ENCODE measurements around the gene SLC25A41.
"Not testable (repeated sequence)": the region's sequence is repeated elsewhere in the genome, so short reads cannot be mapped to it uniquely, and the experiment has no call there.

Gene SLC25A41

DNA sequence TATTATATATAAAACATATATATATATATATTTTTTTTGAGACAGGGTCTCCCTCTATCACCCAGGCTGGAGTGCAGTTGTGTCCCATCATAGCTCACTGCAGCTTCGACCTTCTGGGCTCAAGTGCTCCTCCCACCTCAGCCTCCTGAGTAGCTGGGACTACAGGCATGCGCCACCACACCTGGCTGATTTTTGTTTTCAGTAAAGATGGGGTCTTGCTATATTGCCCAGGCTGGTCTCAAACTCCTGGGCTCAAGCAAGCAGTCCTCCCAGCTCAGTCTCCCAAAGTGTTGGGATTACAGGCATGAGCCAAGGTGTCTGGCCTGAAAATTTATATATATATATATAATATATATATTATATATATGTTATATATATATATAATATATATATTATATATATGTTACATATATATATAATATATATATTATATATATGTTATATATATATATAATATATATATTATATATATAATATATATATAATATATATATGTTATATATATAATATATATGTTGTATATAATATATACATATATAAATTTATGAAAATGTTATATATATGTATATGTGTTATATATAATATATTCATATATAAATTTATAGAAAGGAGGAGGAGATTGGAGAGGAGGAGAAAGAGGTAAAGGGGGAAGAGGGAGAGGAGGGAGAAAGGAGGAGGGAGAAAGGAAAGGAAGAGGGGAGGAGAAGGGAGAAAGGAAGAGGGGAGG is 4.7 kb downstream of the SLC25A41 start:
- DNase-seq (ENCODE audit: low read depth in 3 of 3, low spot score in 1 of 3), result not testable (repeated sequence)

DNA sequence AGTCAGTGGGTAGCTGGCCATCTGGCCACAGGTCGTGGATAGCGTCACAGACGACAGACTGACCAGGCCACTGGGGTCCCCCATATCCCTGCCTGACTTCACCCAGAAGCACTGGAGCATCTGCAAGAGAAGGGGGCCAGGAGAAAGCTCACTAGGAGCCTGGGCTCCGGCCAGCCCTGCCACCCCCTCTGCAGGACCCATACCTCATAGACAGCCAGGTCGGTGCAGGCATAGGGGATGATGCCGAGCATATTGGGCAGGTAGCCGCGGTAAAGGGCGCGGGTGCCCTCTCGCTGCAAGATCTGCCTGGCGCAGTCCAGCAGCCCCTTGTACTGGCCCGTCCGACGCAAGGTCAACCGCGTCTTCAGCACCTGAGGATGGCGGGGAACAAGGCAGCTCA is 6.4 kb downstream of the SLC25A41 start:
- no peak for DNase-seq (ENCODE audit: low read depth in 3 of 3, low spot score in 1 of 3)

DNA sequence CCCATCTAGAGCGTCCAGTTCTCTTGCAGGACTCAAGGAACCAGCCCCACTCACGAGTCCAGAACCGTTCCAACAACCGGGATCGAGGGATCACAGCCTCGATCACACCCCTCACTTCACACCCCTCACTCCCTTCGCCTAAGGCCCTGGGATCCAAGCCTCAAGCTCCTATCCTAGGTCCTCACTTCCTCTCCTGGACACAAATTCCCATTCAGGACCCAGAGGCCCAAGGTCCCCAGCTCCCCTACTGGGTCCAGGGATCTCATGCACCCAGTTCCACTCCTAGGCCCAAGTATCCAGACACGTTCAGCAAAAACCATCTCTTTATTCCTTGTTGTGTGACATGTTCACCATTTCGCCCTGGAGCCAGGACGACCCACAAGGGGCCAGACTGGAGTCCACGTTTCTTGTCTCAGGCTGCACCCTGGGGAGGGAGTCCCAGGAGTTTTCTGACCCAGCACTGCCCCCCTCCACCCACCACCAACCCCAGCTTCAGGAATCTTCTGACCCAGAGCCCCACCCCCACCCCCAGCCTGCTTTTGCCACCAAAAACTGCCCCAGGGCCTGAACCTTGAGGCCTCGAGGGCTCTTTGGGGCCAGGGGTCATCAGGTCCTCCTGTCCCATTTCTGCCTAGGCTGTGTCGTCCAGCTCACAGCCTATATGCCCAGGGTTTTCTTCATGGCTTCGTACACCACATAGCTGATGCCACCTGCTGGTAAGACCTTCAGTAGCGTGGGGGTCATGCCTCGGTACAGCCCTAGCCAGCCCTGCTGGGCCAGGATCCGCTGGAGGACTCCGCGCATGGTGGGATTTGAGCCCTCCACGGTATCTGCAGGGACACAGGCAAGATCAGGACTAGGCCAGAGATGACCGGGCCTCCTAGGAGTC is 7.6 kb downstream of the SLC25A41 start:
- no peak for DNase-seq (ENCODE audit: low read depth in 3 of 3, low spot score in 1 of 3)

DNA sequence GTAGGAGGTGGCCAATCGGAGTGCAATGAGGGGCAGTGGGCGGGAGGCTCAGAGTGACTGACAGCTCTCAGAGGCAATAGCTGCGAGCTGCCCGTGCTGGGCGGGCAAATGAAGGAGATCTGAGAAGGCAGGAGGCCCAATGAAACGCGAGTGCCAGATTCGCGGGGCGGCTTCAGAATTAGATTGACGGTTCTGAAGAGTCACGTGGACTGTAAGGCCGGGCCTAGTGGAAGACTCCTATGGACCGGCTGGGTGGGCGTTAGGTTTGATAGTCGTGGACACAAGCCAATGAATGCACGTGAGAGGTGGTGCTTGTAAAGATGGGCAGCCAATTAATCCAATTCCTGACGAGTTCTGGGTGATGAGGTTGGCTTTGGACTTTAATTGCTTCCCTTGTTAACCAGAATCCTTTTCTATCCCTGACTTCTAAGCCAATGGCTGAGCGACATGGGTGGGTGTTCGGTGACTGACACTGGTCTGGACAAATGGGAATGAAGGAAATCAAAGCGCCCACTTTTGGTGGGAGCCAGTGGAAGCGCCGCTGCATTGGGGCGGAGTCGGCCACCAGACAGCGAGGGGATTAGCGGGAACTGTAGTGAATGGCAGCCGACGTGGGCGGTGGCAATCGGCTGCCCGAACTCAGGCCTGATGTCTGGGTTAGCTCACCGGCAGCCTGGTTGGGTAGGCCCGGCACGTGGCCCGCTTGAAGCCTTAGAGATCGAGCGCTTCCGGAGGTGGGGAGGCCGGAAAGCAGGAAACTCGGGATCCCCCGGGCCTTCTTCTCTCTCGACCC is 8.4 kb downstream of the SLC25A41 start:
- peak; percentile 90 to 99 (median 98) for DNase-seq (ENCODE audit: low read depth in 3 of 3, low spot score in 1 of 3)

DNA sequence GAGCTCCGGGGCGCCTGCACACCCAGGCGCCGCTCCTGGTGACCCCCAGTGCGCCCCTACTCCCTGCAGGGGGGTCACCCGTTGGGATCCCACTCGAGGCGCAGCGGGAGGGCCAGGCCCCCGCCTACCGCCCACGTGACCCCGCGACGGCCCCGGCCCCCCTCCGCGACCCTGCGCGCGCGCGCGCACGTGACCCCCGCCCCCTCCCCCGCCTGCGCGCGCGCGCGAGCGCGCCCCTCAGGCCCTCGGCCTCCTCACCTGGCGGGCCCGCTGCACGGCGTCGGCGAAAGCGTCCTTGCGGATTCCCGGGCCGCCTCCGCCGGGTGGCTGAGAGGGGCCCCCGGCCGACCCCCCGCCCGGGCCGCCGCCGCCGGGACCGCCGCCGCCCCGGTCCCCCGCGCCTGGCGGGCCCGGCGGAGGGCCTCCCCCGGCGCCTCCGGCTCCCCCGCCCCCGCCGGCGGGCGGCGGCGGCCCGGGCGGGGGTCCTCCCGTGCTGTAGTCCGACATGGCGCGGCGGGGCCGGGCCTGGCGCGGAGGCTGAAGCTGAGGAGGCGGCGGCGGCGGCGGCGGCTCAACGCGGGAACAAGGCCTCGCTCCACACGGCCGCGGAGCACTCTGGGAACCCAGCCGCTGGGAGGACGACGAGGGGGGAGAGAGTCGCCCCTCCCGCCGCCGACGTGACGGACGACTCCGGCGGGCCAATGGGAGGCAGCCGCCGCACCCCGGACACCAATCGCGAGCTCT is 9.2 kb downstream of the SLC25A41 start, which contains the start of gene KHSRP:
KHSRP (minus strand) TSS at position 617 of the 744 bp plus-strand sequence; CDS start at position 507, 110 bp downstream.
- peak in 1 of 3 donors; percentile 40 for DNase-seq (ENCODE audit: low read depth in 3 of 3, low spot score in 1 of 3)

DNA sequence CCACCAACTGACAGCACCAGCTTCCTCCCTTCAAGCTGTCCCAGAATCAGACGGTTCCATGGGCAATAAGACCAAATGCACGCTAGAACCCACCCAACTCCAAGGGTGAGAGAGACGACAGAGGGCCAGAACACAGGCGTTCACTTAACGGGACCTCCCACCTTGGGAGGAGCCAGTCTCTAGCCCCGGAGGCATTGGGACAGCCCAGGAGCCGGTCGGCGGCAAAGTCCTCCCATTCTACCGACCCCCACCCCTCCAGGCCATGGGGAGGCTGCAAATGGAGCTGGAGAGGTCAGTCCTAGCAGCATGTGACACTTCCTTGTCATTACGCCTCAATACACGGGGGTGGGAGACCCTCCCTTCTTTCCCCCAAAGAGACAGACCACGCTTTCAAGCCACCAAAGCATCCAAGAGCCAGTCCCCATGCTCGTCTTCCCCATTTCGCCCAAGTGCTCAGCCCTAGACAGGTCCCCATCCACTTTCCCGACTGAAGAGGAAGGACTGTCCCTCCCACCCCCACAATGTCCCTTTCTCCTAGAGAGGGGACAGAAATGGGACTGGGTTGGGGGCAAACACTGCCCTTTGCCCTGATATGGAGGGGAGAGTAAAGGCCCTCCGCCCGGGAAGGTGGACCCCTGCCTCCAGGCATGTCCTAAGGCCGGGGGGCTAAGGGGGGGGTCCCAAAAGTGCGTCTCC is 9.9 kb downstream of the SLC25A41 start:
- DNase-seq (ENCODE audit: low read depth in 3 of 3, low spot score in 1 of 3), result peak in 1 of 3 donors; percentile 32

DNA sequence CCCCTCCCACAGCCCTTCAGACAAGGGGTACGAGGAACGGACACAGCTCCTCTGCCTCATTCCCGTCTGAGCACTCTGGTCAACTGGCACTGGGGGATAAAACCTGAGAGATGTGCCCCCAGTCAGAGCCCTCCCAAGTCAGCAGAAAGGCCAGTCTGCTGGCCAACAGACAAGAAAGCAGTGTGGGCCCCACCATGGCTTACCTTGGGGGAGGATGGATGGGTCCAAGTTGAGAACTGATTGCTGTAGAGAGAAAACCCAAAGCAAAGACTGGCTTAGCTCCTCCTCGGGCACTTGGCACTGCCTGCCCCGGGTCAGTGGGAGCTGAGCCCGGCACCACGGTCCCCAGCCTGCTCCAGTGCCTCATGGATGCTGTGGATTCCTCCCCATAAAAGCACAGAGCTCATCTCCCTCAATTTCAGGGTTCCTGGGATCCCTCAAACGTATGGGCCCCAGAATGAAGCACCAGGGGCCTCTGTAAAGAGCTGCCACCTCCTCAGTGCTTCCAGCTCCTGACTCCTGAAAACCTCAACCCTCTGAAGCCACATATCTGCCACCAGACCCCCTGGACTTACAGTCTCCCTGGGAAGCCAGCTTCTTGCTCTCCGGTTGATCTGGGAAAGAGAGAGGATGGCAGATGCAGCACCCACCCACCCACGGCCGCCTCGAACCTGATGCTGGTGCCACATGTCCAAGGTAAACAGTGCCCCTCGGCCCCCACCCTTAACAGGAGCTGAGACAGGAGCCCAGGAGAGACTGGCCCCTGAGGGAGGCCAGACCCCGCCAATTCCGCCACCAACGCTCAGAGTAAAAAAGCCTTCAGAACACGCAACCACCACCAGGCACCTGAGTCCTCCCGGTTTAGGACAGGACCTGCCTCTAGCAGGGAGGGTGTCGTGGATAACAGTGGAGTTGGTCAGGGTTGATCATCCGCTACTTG is 12.2 kb downstream of the SLC25A41 start:
- DNase-seq (ENCODE audit: low read depth in 3 of 3, low spot score in 1 of 3), result no peak

DNA sequence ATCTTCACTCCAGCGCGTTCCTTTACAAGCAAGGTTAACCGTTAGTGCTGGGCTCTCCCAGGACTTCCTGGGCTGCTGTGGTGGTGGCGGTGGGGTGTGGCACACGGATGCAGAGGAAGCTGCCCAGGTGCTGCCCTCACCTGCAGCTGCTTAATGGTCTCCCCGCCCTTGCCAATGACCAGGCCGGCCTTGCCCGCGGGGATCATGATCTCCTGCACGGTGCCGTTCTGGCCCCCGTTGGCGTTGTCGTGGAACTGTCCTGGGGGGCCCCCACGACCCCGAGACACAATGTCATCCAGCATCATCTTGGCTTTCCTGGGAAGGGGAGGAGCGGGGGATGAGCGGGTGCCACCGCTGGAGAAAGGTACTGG is 15.0 kb downstream of the SLC25A41 start:
- no peak for DNase-seq (ENCODE audit: low read depth in 3 of 3, low spot score in 1 of 3)

DNA sequence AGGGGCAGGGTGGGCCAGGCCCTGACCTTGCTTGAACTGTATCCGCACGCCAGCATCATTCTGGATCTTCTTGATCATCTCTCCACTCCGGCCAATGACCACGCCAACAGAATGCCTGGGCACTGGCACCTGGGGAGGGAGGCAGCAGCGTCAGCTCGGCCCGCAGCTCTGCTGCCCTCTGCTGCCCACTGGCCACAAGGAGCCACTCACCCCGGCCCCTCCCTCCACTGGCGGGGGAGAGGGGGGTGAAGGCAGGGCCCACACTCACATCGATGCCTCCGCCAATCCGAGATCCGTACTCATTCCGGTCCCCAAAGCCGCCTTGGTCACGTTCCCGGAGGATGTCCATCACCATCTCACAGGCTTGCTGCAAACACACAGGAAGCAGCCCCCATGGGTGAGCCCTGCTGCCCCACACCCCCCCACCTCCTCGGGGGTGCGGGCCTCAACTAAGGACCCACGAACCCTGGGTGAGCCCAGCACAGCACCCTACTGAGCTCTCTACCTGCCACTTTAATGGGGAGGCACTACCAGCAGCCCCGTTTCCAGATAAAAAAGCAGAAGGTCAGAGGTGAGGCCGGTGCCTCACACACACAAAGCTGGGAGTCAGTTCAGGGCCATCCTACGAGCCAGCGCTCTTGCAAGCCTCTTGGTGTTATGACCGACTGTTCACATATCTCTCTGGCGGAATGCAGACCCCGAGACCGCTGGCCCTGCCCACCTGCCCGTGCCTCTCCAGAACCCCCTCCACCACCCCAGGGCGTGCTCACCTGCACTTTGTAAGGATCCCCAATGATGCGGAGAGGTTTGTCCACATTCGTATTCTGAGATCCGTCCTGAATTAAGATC is 15.6 kb downstream of the SLC25A41 start:
- DNase-seq (ENCODE audit: low read depth in 3 of 3, low spot score in 1 of 3), result no peak

DNA sequence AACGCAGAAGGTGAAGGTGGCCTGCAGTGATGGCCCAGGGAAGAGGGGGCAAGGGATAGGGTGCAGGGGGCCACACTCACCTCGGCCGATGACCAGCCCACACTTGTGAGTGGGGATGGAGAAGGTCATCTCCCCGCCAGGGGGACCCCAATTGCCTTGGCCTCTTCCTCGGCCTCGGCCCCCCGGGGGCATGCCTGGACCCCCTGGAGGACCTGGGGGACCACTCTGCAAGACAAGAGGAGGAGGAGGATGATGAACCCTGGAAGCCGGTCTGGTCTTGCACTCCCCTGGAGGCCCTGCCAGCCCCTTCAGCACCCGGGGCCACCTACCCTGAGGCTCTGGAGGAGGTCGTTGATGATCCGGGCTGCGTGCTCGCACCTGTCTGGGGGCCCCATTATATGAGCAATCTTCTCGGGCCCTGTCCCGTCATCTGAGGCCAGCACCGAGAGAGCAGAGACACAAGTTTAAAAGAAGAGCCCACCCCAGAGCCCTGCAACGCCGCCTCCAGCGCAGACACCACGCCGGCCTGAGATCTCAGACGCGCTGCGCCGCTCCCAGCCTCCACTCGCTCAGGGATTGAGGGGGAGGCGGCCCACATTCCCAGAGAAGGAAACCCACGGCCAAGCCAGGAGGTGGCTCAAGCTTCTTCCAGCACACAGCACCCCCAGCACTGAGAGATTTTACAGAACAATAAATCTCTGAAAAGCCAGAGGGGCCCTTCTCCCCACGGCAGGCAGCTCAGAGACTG is 16.7 kb downstream of the SLC25A41 start:
- no peak for DNase-seq (ENCODE audit: low read depth in 3 of 3, low spot score in 1 of 3)

DNA sequence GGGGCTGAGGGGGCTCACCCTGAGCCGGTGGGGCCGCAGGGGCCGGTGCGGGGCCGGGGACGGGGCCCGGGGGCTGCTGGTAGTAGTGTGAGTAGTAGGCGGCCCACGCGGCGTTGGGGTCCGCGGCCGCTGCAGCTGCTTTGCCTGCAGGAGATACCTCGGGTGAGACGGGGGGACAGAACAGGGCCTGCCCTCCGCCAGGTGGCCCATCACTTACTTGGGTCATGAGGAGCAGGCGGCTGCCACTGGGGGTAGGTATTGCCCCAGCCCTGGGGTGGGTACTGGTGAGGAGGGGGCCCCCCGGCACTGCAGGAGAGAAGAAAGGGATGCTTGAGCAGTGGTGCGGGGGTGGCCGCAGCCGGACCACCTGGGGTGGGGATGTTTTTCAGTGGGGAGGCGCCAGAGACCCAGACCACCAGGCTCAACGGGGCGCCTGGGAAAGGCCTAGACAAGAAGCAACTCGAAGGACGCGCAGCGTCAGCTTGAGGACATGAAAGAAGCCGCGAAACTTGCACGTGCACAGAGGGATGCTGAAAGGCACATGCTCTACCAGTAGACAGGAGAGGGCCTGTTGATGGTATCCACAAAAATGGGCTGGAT is 17.9 kb downstream of the SLC25A41 start:
- no peak for DNase-seq (ENCODE audit: low read depth in 3 of 3, low spot score in 1 of 3)

DNA sequence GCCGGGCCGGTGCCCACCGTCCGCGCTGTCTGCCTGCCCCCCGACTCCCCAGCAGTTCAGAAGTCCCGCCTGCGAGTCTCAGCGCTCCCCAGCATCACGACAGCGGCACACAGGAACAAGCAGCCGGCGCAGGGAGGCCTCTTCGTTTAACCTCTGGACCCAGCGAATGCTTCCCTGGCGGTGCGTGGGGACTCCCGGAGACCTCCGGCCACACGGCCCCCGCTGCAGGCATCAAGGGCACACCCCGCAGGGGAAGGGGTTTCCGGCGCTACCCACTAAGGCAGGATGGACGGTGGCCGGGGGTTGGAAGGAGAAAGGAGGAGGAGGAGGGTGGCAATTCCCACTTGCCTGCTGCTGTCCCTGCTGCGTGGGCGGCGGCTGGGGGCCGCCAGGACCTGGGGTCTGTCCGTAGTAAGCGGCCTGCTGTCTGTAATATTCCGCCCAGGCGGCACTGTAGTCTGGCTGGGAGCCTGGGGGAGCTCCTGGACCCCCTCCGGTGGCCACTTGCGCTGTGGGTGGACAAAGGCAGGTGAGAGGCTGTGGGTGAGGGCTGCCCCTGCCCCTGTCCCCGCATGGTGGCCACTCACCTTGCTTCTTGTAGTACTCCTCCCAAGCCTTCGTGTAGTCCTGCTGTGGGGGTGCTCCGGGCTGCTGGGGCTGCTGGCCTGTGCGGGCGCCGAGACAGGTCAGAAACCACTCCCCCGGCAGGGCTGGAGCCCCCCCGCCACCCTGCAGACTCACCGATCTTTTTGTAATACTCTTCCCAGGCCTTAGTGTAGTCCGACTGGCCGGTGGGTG is 18.6 kb downstream of the SLC25A41 start:
- no peak for DNase-seq (ENCODE audit: low read depth in 3 of 3, low spot score in 1 of 3)

DNA sequence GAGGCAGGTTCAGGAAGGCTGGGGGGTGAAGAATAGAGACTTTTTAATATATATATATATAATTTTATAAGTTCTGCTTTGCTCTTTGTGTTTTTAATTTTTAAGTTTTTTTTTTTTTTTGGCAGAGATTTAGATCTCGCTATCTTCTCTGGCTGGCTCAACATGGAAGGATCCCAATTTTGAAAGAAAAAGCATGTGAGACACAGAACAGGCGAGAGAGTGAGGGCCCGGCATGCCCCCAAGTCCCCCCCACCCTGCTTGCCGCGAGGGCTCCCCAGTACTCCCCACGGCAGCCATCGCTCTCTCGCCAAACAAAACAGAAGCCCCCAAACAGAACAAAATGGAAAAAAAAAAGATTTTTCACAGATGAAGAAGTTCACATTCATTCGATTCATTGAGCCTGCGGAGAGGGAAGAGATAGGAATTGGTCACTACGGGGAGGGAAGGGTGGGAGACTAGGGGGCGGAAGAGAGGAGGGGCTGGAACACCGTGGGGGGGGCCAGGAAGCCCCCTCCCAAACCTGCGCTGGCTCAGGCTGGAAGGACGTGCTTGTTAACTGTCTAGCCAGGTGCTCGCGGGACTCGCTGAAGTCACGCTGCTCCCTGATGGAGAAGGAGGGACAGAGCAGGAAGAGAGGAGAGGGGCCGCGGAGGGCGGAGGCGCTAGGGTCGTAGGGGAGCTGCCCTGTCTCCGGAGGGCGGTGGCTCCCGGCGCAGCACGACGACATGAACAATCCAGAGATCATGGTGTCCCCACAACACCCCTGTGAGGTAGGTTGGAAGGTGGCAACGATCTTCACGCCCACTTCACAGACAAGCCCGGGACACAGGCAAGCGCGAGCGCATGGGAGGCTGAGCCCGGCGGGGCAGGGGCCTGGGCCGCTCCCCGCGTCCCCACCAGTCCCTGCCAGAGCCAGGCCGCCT is 19.6 kb downstream of the SLC25A41 start:
- no peak for DNase-seq (ENCODE audit: low read depth in 3 of 3, low spot score in 1 of 3)

DNA sequence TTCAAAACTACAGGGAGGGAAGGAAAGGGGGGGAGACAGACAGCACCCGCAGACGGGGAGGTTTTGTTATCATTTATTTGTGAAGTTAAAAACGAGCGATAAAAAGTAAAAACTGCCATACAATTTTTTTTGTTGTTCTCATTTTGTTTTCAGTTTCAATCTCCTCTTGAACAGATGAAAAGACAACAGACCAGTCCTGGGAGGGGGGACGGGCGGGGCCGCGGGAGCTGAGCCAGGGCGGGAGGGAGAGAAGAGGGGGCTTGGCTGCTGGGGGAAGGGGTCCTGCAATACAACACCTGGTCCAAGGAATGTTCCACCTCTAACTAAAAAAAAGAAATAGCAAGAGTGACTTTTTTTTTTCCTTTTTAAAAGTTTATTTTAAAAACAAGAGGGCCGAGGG is 20.3 kb downstream of the SLC25A41 start:
- DNase-seq (ENCODE audit: low read depth in 3 of 3, low spot score in 1 of 3), result no peak

DNA sequence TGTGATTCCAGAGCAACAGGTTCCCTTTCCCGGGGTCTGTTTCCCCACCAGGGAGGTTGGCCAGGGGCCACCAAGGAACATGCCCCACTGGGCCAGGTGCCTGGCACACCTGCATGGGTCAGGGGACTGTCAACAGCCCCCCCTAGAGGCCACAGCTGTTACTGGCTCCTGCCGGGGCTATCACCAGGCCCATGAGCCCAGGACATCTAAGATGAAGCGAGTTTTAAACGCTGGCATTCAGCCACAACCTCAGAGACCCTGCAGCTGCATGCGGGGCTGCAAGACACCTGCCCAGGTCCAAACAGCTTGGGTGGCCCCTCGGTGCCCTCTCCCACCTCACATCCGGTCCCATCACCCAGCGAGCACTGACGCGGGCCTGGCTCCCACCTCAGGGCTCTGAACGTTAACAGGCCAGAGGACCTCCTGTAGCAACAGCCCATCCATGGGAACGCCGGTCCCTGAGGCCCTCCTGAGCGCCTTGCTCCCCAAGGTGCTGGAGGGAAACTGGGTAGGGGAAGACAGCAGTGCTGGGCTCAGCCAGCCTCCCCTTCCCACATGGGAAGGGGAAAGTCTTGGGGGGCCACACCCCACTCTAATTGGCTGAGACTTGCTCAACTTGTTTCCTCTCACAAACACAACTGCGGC is 21.0 kb downstream of the SLC25A41 start:
- peak in 1 of 3 donors; percentile 27 for DNase-seq (ENCODE audit: low read depth in 3 of 3, low spot score in 1 of 3)

All from stimulated activated CD4-positive, alpha-beta T cell treated with anti-CD3 and anti-CD28 coated beads, TNF-alpha, amount 100 ng/mL, for 1 hour (primary cell).